Lung (tissue), 12 donors: Measurements from ENCODE around the gene RGS19. TPM values are rescaled to one million over a fixed set of nuclear protein-coding genes. Genes with fewer than 3 reads are reported as not detected.
A peak's percentile ranks its signal among the peaks of the same experiment; 100 is the strongest.

Source experiments
- ATAC-seq: fragments of 200-7000 bp; cut with Tn5 transposase; one replicate; pipeline ENCODE4 v1.9.1; 2020; ENCODE audit warnings: moderate number of reproducible peaks; ENCODE audit not compliant: insufficient read depth, low FRiP score
- DNase-seq, 3 donors: peaks; one replicate each; pipeline ENCODE4 v3.0.0-alpha.2; 2013 to 2017
- H3K27ac ChIP-seq, 2 donors: one replicate each; pipeline ENCODE4 v1.5.1; 2013; ENCODE audit warnings: mild to moderate bottlenecking in 2 of 2, moderate library complexity in 2 of 2, control low read depth in 1 of 2, inconsistent platforms in 1 of 2, low read depth in 1 of 2, low read length in 1 of 2
- H3K27me3 ChIP-seq, 3 donors: one replicate each; pipeline ENCODE4 v1.5.1; 2013; ENCODE audit warnings: low read length in 2 of 3; ENCODE audit not compliant: control insufficient read depth in 3 of 3, insufficient read depth in 3 of 3
- H3K36me3 ChIP-seq, 4 donors: one replicate each; pipeline ENCODE4 v1.5.1; 2013; ENCODE audit warnings: low read length in 4 of 4, mild to moderate bottlenecking in 1 of 4, moderate library complexity in 1 of 4; ENCODE audit not compliant: control insufficient read depth in 4 of 4, insufficient read depth in 4 of 4
- H3K4me1 ChIP-seq, 5 donors: one replicate each; pipeline ENCODE4 v1.5.1; 2013; ENCODE audit warnings: low read length in 5 of 5, mild to moderate bottlenecking in 2 of 5, moderate library complexity in 1 of 5; ENCODE audit not compliant: control insufficient read depth in 5 of 5, insufficient read depth in 5 of 5
- H3K4me3 ChIP-seq: one replicate; pipeline ENCODE4 v1.5.1; 2013; ENCODE audit warnings: mild to moderate bottlenecking, control low read depth, moderate library complexity
- H3K9ac ChIP-seq, 2 donors: one replicate each; pipeline ENCODE4 v1.5.1; 2013; ENCODE audit warnings: low read length in 2 of 2, control low read depth in 1 of 2; ENCODE audit not compliant: insufficient read depth in 1 of 2
- H3K9me3 ChIP-seq, 4 donors: one replicate each; pipeline ENCODE4 v1.5.1; 2013; ENCODE audit warnings: low read length in 3 of 4, mild to moderate bottlenecking in 1 of 4, moderate library complexity in 1 of 4; ENCODE audit not compliant: control insufficient read depth in 4 of 4, insufficient read depth in 3 of 4
- WGBS, 2 donors: extraction: QIAGEN DNeasy Blood & Tissue Kit; methylation state at CpG; one replicate each; pipeline ENCODE4 v1.1.7; 2013; 5-methylcytosine and 5-hydroxymethylcytosine counted together
- polyA plus RNA-seq, 2 donors: library from polyadenylated mRNA; stranded (reverse); fragments of 200-250 nt; gene quantifications; one replicate each; pipeline ENCODE4 v1.2.1, GENCODE V29; 2013
- total RNA-seq, 2 donors: library from RNA; depleted of rRNA in 1 of 2; stranded (reverse); fragments of >200 nt in 1 of 2; gene quantifications; one replicate each; pipeline ENCODE4 v1.2.1, GENCODE V29; 2014 to 2021
- TF ChIP-seq, protein P1 (sequence below): IDR thresholded peaks from 2 replicates; pipeline ENCODE4 v1.5.1; 2012; ENCODE audit warnings: mild to moderate bottlenecking; ENCODE audit errors: control extremely low read depth, extremely low read depth
- donor health status: control.
- donor health status: control.
- donor health status: Bipolar disorder and iron deficiency.
- donor health status: healthy.
- donor health status: DM: yes; HTN: yes; CAD: no.

RGS19 gene
- total and polyA plus RNA-seq, 4 donors = 15.1 to 99.0 (median 35.1) TPM

DNA sequence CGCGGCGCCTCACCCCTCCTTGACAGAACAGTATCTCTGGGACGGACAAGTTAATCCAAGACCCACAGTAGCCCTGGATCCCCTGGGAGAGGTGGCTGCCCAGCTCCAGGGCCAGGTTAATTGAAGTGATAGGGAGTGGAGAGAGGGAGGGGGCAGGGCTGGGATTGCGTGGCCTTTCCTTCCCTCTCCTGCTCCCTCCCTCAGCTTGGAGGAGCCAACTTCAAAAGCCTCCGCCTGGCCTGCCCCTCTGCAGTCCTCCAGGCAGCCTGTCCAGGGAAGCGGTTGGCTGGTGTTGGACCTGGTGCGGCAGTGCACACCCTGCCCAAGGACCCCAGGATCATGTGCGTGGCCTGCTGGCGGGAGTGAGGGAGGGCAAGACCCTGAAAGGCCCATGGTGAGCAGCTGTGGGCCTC lies 43.4 kb downstream of the RGS19 start, which contains the start of gene C20orf204:
Gene C20orf204, plus strand, starts transcription at position 250 of the 413 bp plus-strand sequence. Its CDS starts 142 bp downstream, at position 392.
- DNase-seq (peak in 1 of 3 donors; percentile 29), ATAC-seq (no peak)
- WGBS, 2 donors = 72 to 77% methylated on average over 9 to 10 of the region's 10 CpGs
- no peaks in the 10 kb centered on the region for H3K9me3 ChIP-seq
- H3K4me3 ChIP-seq = no peak within 1 kb of the TSS
- no peak within 1 kb of the TSS for H3K9ac ChIP-seq
- peaks cover 4 to 31% (median 10%) of the 10 kb centered on the region in 4 donors for H3K36me3 ChIP-seq
- H3K27me3 ChIP-seq = peaks cover 0 to 22% (median 11%) of the 10 kb centered on the region in 3 donors
- TF ChIP-seq, protein P1, sequence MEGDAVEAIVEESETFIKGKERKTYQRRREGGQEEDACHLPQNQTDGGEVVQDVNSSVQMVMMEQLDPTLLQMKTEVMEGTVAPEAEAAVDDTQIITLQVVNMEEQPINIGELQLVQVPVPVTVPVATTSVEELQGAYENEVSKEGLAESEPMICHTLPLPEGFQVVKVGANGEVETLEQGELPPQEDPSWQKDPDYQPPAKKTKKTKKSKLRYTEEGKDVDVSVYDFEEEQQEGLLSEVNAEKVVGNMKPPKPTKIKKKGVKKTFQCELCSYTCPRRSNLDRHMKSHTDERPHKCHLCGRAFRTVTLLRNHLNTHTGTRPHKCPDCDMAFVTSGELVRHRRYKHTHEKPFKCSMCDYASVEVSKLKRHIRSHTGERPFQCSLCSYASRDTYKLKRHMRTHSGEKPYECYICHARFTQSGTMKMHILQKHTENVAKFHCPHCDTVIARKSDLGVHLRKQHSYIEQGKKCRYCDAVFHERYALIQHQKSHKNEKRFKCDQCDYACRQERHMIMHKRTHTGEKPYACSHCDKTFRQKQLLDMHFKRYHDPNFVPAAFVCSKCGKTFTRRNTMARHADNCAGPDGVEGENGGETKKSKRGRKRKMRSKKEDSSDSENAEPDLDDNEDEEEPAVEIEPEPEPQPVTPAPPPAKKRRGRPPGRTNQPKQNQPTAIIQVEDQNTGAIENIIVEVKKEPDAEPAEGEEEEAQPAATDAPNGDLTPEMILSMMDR = no peak
- H3K4me1 ChIP-seq = peaks cover 0 to 15% (median 8%) of the 10 kb centered on the region in 5 donors
- no peak within 1 kb of the TSS for H3K27ac ChIP-seq

DNA sequence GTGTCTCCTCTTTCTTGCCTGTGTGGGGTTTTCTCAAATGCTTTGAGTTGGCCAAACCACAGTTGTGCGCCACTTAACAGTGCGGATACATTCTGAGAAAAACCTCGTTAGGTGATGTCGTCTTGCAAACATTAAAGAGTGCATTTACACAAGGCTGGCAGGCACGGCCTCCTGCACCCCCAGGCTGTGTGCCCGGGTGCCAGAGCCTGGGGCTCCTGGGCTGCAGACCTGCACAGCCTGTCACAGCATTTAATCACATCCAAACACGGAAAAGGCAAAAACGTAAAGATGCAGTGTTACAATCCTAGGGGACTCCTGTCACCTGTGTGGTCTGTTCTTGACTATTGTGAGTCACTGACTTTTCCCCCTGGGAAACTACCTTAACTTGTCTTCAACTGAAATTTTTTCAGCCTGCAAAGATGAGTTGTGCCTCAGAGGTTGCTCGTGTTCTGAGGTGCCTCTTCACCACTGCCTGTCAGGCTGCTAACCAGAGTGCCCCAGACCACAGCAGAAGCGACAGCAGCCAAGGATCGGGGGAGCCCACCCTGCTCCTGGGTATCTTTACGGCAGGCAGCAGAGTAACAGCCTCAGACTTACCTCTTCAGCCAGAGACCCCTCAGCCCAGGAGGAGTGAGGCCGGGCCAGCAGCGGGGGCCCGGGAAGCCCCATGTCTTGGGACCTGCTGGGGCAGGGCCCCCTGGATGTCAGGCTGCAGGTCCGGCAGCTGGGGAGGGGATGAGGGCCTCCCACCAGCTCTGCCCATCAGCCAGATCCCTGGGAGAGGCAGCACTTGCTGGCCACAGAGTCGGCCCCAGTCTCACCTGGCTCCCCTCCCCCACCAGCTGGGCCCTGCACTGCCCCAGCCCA lies 44.0 kb downstream of the RGS19 start:
- no peak overlapping the region for H3K27ac ChIP-seq
- ATAC-seq (no peak), DNase-seq (no peak)
- H3K36me3 ChIP-seq = peaks cover 7 to 35% (median 14%) of the 10 kb centered on the region in 4 donors
- H3K9me3 ChIP-seq = no peaks in the 10 kb centered on the region
- peaks cover 0 to 16% (median 5%) of the 10 kb centered on the region in 3 donors for H3K27me3 ChIP-seq
- WGBS, 2 donors = 81 to 87% methylated on average over 17 of the region's 17 CpGs
- peaks cover 0 to 12% (median 8%) of the 10 kb centered on the region in 5 donors for H3K4me1 ChIP-seq
- TF ChIP-seq, protein P1 = no peak
- no peak overlapping the region for H3K4me3 ChIP-seq
- no peak overlapping the region for H3K9ac ChIP-seq

DNA sequence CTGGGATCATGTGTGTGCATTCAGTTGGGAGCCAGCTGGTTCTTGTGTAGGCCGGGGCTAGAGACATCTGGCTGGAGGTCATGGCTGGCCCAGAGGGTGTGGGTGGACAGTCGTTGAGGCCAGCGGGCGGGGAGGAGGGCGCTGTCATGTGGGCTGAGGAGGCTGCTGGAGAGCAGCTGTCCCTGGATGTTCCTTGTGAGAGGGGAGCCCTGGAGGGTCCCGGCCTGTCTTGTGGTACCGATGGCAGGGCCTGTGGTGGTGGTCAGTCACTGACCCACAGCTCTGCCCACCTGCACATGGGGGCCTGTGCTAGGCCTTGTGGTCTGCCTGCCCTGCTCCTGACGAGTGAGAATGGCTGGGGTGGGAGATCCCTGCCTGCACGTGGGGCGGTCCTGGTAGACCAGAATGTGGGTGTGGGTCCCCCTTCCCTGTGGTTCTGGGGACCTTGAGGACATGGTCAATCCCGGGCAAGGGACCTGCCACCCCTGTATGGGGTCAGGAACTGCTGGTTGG lies 45.3 kb downstream of the RGS19 start:
- Histone ChIP-seq H3K9me3 (no peaks in the 10 kb centered on the region), H3K36me3 (peaks cover 8 to 47% (median 18%) of the 10 kb centered on the region in 4 donors), H3K4me3 (no peak overlapping the region), H3K4me1 (peaks cover 0 to 7% (median under 1%) of the 10 kb centered on the region in 5 donors), H3K27ac (no peak overlapping the region), H3K27me3 (peaks cover 0 to 10% (median 5%) of the 10 kb centered on the region in 3 donors), H3K9ac (no peak overlapping the region)
- TF ChIP-seq, protein P1 = no peak
- DNase-seq (no peak), ATAC-seq (no peak)
- WGBS, 2 donors = 79 to 92% methylated on average over 11 of the region's 11 CpGs
